GM21737 (cell line): ENCODE data around the gene KHDC1.
"Not testable (repeated sequence)": the region's sequence is repeated elsewhere in the genome, so short reads cannot be mapped to it uniquely, and the experiment has no call there.

ENCODE experiments used
- ATAC-seq: cut with Tn5 transposase; IDR thresholded peaks from one replicate; pipeline ENCODE4 v1.9.1; 2021; ENCODE audit warnings: mild to moderate bottlenecking, moderate library complexity; ENCODE audit not compliant: unreplicated experiment

Gene KHDC1

GRCh38 chr6:73252703-73253102 is 10.3 kb downstream of the KHDC1 start:
- no peak for ATAC-seq

DNA sequence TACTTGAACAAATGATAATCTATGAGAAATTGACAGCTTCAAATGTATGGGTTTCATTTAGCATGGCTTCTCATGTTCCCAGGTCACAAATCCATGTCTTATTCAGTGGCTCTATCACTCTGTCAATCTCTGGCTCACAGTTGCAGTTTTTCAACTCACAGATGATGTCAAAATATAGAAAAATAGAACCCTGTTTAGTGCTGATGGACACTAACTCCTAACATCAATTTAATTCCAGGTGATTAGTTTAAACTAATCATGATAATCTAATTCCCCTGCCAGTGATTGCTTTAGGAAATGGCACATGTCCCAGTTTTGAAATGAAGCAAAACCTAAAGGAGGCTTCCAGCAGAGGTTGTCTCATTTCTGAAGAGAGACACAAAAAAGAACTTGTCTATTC is 13.0 kb downstream of the KHDC1 start:
- no peak for ATAC-seq

GRCh38 chr6:73248192-73248903 is 14.6 kb downstream of the KHDC1 start:
- ATAC-seq = no peak

GRCh38 chr6:73242001-73242400 is 21.0 kb downstream of the KHDC1 start:
- ATAC-seq = no peak

- no peak for ATAC-seq
Measured at GRCh38 chr6:73240730-73241129, 22.3 kb downstream of the KHDC1 start.

DNA sequence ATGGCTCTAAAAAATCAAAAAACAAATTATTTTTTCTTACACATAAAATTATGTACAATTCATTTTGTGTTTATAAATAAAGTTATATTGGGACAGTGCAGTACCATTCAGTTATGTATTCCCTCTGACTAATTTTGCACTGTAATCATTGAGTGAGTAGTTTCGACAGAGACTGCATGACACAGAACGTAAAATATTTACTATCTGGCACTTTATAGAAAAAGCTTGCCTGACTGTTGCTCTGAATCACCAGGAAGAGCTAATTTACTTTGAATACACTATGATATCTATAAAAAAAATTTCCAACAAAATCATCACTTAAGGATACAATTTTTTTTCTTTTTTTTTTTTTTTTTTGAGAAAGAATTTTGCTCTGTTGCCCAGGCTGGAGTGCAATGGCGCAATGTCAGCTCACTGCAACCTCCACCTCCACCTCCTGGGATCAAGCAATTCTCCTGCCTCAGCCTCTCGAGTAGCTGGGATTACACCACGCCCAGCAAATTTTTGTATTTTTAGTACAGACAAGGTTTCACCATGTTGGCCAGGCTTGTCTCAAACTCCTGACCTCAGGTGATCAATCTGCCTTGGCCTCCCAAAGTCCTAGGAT is 26.7 kb downstream of the KHDC1 start:
- ATAC-seq = no peak

DNA sequence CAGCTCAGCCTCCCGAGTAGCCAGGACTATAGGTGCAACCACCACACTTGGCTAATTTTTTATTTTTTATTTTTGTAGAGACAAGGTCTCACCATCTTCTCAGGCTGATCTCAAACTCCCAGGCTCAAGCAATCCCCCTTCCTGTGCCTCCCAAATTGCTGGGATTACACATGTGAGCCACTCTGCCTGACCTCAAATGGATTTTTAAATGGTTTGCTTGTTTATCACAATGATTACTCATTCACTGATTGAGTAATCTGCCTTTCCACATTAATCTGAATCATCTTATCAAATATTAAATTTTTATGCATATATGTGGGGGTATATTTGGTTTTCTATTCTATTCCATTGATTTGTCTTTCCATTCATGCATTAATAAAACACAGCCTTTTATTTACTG is 28.3 kb downstream of the KHDC1 start:
- no peak for ATAC-seq

DNA sequence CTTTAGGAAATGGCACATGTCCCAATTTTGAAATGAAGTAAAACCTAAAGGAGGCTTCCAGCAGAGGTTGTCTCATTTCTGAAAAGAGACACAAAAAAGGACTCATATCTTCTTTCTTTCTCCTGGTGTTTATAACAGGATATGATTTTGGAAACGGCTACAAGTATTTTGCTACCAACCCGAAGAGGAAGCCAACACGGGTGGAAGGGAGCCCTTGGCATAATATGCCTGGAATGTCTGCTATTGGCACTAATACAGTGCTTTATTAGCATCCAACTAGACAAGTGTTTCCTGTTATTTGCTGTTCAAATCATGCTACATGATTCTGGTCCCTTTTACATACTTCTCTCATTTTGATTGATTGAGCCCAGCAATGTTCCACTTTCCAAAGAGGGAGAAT is 29.0 kb downstream of the KHDC1 start:
- ATAC-seq = not testable (repeated sequence)

DNA sequence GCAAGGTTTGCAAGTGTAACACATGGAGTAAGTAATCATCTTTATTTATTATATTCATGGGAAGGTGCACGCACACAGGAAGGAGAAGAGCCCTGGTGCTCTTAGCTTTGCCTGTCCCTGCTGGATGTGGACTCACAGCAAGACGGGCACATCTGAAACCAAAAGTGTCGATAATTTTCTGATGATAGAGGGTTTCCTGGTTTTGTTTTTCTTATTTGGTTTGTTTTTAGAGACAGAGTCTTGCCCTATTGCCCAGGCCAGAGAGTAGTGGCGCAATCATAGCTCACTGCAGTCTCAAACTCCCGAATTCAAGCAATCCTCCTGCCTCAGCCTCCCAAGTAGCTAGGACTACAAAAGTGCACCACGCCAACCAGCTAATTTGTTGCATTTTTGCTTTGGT is 29.9 kb downstream of the KHDC1 start:
- no peak for ATAC-seq

DNA sequence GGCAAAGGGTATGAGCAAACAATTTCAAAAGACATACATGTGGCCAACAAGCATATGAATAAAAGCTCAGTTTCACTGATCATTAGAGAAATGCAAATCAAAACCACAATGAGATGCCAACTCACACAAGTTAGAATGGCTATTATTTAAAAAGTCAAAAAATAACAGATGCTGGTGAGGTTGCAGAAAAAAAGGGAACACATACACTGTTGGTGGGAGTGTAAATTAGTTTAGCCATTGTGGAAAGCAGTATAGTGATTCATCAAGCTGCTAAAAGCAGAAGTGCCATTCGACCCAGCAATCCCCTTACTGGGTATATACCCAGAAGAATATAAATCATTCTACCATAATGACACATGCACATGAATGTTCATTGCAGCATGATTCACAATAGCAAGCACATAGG is 31.0 kb downstream of the KHDC1 start:
- no peak for ATAC-seq

- ATAC-seq = no peak
Measured at GRCh38 chr6:73227606-73228255, 35.3 kb downstream of the KHDC1 start.

GRCh38 chr6:73225396-73225795 is 37.6 kb downstream of the KHDC1 start, which contains the start of gene KHDC1L:
TSS of gene KHDC1L (minus strand) at chr6:73225496. CDS start at chr6:73225408, 88 bp downstream.
- ATAC-seq = no peak

GRCh38 chr6:73216859-73217258 is 46.1 kb downstream of the KHDC1 start:
- no peak for ATAC-seq

DNA sequence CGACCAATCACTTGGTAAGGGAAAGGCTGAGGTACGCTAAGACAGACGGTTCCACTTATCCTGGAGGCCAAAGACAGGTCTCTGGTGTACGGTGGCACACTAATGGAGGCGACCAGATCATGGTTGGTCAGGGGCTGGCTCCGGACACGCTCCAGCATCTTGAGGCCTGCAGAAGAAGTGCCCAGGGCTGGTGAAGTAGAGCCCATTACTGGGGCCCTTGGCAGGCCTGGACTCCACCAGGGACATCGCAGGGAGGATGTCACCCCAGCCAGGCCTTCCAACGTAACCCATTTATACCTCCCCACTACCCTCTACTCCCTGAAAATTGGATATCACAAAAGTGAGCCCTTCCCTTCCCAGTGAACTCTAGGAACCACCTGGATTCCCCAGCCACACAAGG is 53.9 kb downstream of the KHDC1 start:
- no peak for ATAC-seq

GRCh38 chr6:73207221-73207837 is 55.7 kb downstream of the KHDC1 start:
- no peak for ATAC-seq

- no peak for ATAC-seq
Measured at GRCh38 chr6:73204252-73204651, 58.7 kb downstream of the KHDC1 start.

- no peak for ATAC-seq
Measured at GRCh38 chr6:73203098-73203497, 59.9 kb downstream of the KHDC1 start.

DNA sequence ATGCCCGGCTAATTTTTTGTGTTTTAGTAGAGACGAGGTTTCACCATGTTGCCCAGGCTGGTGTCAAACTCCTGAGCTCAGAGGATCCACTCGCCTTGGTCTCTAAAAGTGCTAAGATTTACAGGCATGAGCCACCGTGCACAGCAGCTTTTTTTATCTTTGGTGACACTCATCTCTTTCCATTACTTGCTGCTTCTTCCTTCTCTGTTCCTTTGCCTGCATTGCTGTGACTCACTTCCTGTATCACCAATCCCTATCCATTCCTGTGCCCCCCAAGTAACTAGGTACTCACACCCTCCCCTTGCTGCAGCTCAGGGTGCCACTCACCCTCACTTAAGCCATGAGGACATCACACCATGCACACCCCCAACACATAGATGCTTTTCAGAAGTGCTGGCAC is 62.3 kb downstream of the KHDC1 start:
- ATAC-seq = no peak

- ATAC-seq = no peak
Measured at GRCh38 chr6:73200247-73200646, 62.7 kb downstream of the KHDC1 start.

GRCh38 chr6:73194744-73195143 is 68.3 kb downstream of the KHDC1 start:
- ATAC-seq = no peak

- ATAC-seq = not testable (repeated sequence)
Measured at GRCh38 chr6:73193302-73193701, 69.7 kb downstream of the KHDC1 start.
